Hematopoietic multipotent progenitor cell (in vitro differentiated cells): ENCODE measurements around the gene CASZ1. TPM values are rescaled to one million over a fixed set of nuclear protein-coding genes. Genes with fewer than 3 reads are reported as not detected.

Source experiments
- DNase-seq, 3 donors: peaks; one replicate each; pipeline ENCODE4 v3.0.0-alpha.2; 2011 to 2015; ENCODE audit warnings: low read depth in 2 of 3, low spot score in 2 of 3
- small RNA-seq: library from RNA; depleted of rRNA; stranded (forward); fragments of <200 nt; gene quantifications from one replicate; pipeline ENCODE3, GENCODE V24; 2012
- total RNA-seq: library from RNA; depleted of rRNA; stranded (reverse); fragments of >200 nt; gene quantifications from one replicate; pipeline ENCODE4 v1.2.3, GENCODE V29; 2012

Gene CASZ1
- total RNA-seq, 1 donor, result 6.2 TPM

DNA sequence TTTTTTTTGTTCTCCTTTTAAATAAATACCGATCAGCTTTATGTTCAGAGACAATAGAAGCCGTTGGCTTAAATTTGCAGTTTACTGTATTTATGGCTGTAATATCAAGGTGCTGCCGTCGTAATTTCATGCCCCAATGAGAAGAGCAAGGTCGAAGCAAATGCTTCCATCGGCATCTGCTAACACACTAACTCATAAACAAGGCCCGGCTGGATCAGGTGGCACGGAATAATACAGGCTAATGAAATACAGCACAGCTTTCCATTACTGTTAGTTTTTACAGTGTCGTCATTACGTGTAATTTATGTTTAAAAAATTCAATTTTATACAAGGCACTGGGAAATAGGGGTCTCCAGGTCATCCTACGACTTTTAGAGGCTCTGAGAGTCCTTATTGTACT, 202.7 kb downstream of the CASZ1 start:
- DNase-seq, result no peak

DNA sequence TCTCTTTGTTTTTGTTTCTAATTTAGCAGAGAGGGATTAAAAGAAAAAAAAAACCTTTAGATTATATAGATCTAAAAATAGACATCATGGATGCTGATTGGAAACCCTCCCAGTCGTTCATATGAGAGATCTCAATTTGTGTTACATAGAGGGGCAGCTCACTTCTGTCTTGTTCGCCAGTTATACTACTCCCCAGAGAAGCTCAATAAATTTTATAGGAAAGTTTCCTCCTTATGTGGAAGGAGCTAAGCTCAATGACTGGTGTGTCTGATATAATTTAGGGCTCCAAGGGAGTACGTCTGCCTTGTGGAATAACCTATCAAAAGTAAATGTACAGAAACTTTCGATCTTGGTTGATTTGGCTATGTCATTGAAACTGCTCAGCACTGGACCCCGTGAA, 204.1 kb downstream of the CASZ1 start:
- no peak for DNase-seq

DNA sequence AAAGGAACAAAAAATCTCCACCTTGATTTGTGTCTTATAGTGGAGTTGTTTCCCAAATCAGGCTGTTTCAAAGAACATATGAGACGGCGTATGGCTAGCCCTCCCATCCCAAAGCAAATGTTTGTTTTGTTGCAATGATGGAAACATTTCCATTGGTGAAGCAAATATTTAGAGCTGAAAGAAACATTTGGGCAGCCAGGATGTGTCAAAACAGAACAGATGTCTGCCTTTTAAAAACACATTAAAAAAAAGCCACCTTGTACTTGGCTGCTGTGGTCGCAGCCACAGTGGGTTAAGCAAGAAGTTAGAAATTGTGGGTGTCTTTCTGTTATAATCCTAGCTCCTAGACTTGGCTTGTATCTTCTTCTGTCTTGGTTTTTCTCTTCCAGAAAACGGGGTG, 205.4 kb downstream of the CASZ1 start:
- no peak for DNase-seq

DNA sequence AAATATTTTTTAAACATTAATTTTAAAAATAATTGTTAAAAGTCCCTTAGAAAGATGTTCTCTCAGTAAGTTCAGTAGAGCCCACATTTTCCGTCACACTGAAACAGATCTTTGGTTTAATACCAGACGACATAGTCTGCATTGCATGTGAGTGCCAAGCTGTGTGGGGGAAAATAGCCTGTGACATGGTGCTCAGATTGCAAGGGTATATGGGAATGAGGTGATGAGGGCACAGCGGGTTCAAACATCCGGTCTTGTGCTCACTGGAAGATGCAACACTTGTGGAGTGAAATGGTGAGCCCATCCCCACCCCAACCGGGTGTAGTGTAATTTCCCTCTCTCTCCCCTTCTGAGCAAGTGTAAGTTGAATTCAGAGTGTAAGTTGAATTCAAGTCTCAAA, 207.4 kb downstream of the CASZ1 start:
- no peak for DNase-seq

DNA sequence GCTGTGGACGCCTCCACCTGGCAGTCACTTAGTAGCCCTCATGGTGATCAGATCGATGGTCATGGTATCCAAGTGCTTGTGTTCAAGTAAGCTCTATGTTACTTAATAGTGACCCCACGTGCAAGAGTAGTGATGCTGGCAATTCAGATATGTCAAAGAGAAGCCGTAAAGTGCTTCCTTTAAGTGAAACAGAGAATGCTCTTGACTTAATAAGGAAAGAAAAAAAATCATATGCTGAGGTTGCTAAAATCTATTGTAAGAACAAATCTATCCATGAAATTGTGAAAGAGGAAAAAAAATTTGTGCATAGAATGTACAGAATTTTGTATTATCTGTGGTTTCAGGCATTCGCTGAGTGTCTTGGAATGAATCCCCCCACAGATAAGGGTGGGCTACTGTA, 207.8 kb downstream of the CASZ1 start:
- no peak for DNase-seq

Small RNA genes within 50 kb of the gene (small RNA-seq; reads per million reads assigned to genes)
- gene RN7SL614P, result not detected

Other genes starting within 250 kb of the CASZ1 start
- 60.9 TPM for gene TARDBP, start 216.0 kb upstream of the CASZ1 start, total RNA-seq